ENCODE measurements around the gene RBMS3. TPM values are rescaled to one million over a fixed set of nuclear protein-coding genes. Genes with fewer than 3 reads are reported as not detected.

Gene RBMS3
- 46.0 and 75.6 TPM in 2 replicates for total RNA-seq

GRCh38 chr3:29280404-29281093 lies at the start of gene RBMS3:
TSS of gene RBMS3 (plus strand) at chr3:29281071.

Data from smooth muscle cell of the umbilical artery (primary cell).